GM10248 (cell line): ENCODE results near the gene SGPL1.

ENCODE experiments used
- CTCF ChIA-PET: fragments of 300-600 bp; sonication (Branson Sonifier 250); formaldehyde crosslinking; extraction: SDS; loops from one replicate; lab custom pipeline; 2021; ENCODE audit warnings: antibody characterized with exemption; lab: Yijun Ruan, JAX
- POLR2A ChIA-PET: fragments of 350-650 bp; sonication (Branson Sonifier 250); formaldehyde crosslinking; extraction: SDS; loops from one replicate; lab custom pipeline; 2020; ENCODE audit warnings: antibody characterized with exemption; lab: Yijun Ruan, JAX
- DNase-seq: peaks from one replicate; pipeline ENCODE4 v3.0.0; 2012; ENCODE audit errors: extremely low spot score
- TF ChIP-seq, protein P1 (sequence below): IDR thresholded peaks from 2 replicates; pipeline ENCODE4 v1.5.1; 2012; ENCODE audit warnings: mild to moderate bottlenecking, low read depth; ENCODE audit errors: extremely low read depth, missing control alignments, control extremely low read depth

SGPL1 gene

DNA sequence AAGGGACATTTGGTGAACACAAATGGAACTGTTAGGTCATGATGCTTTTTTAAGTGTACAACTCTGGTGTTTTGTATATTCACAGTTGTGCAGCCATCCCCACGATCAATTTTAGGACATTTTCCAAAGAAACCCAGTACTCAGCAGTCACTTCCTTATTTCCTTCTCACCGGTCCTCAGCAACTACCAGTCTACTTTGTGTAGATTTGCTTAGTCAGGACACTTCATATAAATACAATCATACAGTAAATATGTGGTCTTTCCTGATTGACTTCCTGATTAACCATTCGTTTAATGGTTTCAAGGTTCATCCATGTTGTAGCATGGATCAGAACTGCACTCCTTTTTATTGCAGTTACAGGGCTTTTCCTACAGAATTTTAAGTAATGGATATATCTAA is 14.4 kb downstream of the SGPL1 start:
- TF ChIP-seq, protein P1, sequence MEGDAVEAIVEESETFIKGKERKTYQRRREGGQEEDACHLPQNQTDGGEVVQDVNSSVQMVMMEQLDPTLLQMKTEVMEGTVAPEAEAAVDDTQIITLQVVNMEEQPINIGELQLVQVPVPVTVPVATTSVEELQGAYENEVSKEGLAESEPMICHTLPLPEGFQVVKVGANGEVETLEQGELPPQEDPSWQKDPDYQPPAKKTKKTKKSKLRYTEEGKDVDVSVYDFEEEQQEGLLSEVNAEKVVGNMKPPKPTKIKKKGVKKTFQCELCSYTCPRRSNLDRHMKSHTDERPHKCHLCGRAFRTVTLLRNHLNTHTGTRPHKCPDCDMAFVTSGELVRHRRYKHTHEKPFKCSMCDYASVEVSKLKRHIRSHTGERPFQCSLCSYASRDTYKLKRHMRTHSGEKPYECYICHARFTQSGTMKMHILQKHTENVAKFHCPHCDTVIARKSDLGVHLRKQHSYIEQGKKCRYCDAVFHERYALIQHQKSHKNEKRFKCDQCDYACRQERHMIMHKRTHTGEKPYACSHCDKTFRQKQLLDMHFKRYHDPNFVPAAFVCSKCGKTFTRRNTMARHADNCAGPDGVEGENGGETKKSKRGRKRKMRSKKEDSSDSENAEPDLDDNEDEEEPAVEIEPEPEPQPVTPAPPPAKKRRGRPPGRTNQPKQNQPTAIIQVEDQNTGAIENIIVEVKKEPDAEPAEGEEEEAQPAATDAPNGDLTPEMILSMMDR, result no peak
- ChIA-PET POLR2A (no interaction called here), CTCF (interaction anchor here (1.1 to 1.3 kb wide), 4 partner anchors 11 to 36 kb away, joined by 3 to 4 read pairs (median 3); no protein-coding TSS in a partner anchor)
- no peak for DNase-seq

GRCh38 chr10:70832221-70832620 is 16.5 kb downstream of the SGPL1 start:
- DNase-seq, result no peak
- TF ChIP-seq, protein P1, result no peak
- ChIA-PET POLR2A (no interaction called here), CTCF (interaction anchor here (0.6 to 2.6 kb wide), 4 partner anchors 10 to 50 kb away, joined by 3 to 11 read pairs (median 4); partner anchors contain the start of gene SGPL1)

- no peak for DNase-seq
- TF ChIP-seq, protein P1, result no peak
- POLR2A ChIA-PET, result no interaction called here
- CTCF ChIA-PET, result interaction anchor here (0.6 to 2.6 kb wide), 5 partner anchors 11 to 51 kb away, joined by 3 to 11 read pairs (median 3); partner anchors contain the start of gene SGPL1
These were observed 17.2 kb downstream of the SGPL1 start for GRCh38 chr10:70832852-70833528.

DNA sequence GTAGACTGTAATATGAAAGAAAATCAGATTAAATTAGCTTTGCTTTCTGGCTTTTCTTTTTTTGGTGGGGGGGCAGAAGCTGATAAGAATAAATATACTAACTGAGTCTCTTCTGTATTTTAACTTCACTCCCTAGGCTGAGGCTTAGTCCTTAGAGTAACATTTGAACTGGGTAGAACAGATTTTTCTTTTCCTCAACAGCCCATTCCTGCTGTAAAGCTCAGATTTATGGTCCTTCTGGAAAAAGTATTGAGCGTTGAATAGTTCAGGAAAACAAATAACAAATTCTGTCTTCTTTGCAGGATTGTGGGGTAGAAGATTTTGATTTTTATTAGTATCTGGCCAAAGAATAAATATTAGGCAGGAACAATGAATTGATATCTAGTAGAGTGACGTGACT is 17.9 kb downstream of the SGPL1 start:
- ChIA-PET POLR2A (no interaction called here), CTCF (interaction anchor here (0.7 to 2.6 kb wide), 3 partner anchors 15 to 25 kb away, joined by 3 to 11 read pairs (median 4); partner anchors contain the start of gene SGPL1)
- TF ChIP-seq, protein P1, result no peak
- DNase-seq, result no peak

DNA sequence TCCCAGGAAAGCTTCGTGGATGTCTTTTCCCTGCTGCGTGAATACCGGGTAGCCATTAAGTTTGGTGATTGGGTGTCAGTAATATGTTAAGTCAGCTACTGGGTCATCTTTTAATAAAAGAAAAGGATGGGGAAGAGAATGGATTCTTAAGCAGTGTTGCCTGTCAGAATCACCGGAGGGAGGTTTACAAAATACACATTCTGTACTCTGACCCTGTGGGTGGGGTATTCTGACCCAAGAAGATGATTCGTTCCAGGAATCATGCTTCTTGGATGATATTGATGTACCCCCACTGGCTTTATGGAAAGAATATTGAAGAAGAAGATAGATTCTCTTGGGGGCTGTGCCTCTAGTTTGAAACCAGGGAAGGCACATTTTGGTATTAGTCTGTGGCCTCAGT is 18.3 kb downstream of the SGPL1 start:
- ChIA-PET POLR2A (no interaction called here), CTCF (interaction anchor here (0.9 to 2.6 kb wide), 3 partner anchors 17 to 31 kb away, joined by 3 to 11 read pairs (median 4); partner anchors contain the start of gene SGPL1)
- no peak for DNase-seq
- TF ChIP-seq, protein P1, result no peak

DNA sequence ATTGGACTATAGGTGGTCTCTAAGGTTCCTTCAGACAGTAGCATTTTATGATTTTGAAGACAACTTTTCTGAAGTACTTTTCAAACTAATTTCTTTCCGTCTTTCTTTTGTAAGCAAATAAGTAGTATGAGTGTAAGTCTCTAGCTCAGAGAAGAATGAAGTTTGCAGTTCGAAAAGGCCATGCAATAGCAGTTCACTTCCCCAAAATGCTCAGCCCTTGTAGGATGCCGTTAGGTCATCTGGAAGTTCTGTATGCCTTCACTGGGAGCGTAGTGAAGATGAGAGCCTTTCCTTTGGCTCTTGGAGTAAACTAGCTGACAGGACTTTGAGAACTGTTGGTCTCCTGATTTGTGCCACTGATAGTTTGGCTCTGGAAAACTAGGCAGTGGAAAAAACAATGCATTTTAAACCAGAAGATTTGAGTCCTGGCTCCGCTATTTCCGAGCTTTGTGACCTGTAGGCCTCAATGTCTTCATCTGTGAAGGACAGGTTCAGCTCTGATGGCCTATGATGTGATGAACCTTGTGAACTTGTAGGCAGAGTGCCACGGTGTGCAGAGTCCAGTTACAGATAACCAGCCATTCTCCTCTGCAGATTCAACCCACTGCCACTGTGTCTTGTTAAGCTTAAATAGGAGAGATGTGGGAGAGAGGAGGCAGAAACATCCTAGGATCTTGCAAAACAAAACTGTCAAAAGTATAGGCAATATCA is 18.8 kb downstream of the SGPL1 start:
- CTCF ChIA-PET, result interaction anchor here (0.9 to 1.8 kb wide), 3 partner anchors 17 to 30 kb away, joined by 3 to 4 read pairs (median 3); no protein-coding TSS in a partner anchor
- TF ChIP-seq, protein P1, result no peak
- DNase-seq, result no peak
- POLR2A ChIA-PET, result no interaction called here
